ENCODE data around the gene BRSK1. TPM values are rescaled to one million over a fixed set of nuclear protein-coding genes. Genes with fewer than 3 reads are reported as not detected.

BRSK1 gene
- total RNA-seq, 1 donor from 2014 or later: 10.1 TPM

- no peak for DNase-seq (ENCODE audit: extremely low spot score in 2 of 2)
- no peak overlapping the region for H3K4me3 ChIP-seq
- no peaks in the 10 kb centered on the region for H3K36me3 ChIP-seq
- H3K9me3 ChIP-seq: no peaks in the 10 kb centered on the region
- no peak for TF ChIP-seq CTCF (IDR thresholded peaks at IDR 0.05)
- TF ChIP-seq POLR2AphosphoS5 (IDR thresholded peaks at IDR 0.05; ENCODE audit: insufficient read depth in 1 of 2, low read depth in 1 of 2): no peak
- TF ChIP-seq POLR2A (IDR thresholded peaks at IDR 0.05): no peak
- H3K27ac ChIP-seq: no peak overlapping the region
- H3K27me3 ChIP-seq: no peaks in the 10 kb centered on the region
- no peaks in the 10 kb centered on the region for H3K4me1 ChIP-seq
- intact Hi-C loops (cut with DNase I): no loop called here
Observed at GRCh38 chr19:55287361-55288079, 3.7 kb downstream of the BRSK1 start.

- Histone ChIP-seq H3K4me3 (no peak overlapping the region), H3K36me3 (no peaks in the 10 kb centered on the region), H3K4me1 (no peaks in the 10 kb centered on the region), H3K9me3 (no peaks in the 10 kb centered on the region), H3K27ac (no peak overlapping the region), H3K27me3 (no peaks in the 10 kb centered on the region)
- no peak for DNase-seq (ENCODE audit: extremely low spot score in 2 of 2)
- intact Hi-C loops (cut with DNase I): no loop called here
- TF ChIP-seq POLR2A (IDR thresholded peaks at IDR 0.05) (no peak), CTCF (IDR thresholded peaks at IDR 0.05) (no peak), POLR2AphosphoS5 (IDR thresholded peaks at IDR 0.05; ENCODE audit: insufficient read depth in 1 of 2, low read depth in 1 of 2) (no peak)
Observed at GRCh38 chr19:55289117-55289796, 5.5 kb downstream of the BRSK1 start.

- TF ChIP-seq POLR2A (IDR thresholded peaks at IDR 0.05) (no peak), POLR2AphosphoS5 (IDR thresholded peaks at IDR 0.05; ENCODE audit: insufficient read depth in 1 of 2, low read depth in 1 of 2) (no peak), CTCF (IDR thresholded peaks at IDR 0.05) (no peak)
- no peak for DNase-seq (ENCODE audit: extremely low spot score in 2 of 2)
- intact Hi-C loops (cut with DNase I): no loop called here
- H3K36me3 ChIP-seq: no peaks in the 10 kb centered on the region
- H3K4me3 ChIP-seq: no peak overlapping the region
- no peaks in the 10 kb centered on the region for H3K27me3 ChIP-seq
- no peaks in the 10 kb centered on the region for H3K9me3 ChIP-seq
- H3K4me1 ChIP-seq: peaks cover 6% of the 10 kb centered on the region
- H3K27ac ChIP-seq: no peak overlapping the region
Observed at GRCh38 chr19:55297267-55297666, 13.5 kb downstream of the BRSK1 start.

GRCh38 chr19:55299991-55300390 lies 16.2 kb downstream of the BRSK1 start:
- H3K27ac ChIP-seq: no peak overlapping the region
- no peaks in the 10 kb centered on the region for H3K9me3 ChIP-seq
- no peak overlapping the region for H3K4me3 ChIP-seq
- intact Hi-C loops (cut with DNase I): loop anchor here (10.0 kb wide), 2 partner anchors 75 to 205 kb away; partner anchors contain the start of genes IL11 and TMEM190
- DNase-seq (ENCODE audit: extremely low spot score in 2 of 2): no peak
- H3K27me3 ChIP-seq: no peaks in the 10 kb centered on the region
- no peaks in the 10 kb centered on the region for H3K36me3 ChIP-seq
- peaks cover 6% of the 10 kb centered on the region for H3K4me1 ChIP-seq
- no peak for TF ChIP-seq POLR2AphosphoS5 (IDR thresholded peaks at IDR 0.05; ENCODE audit: insufficient read depth in 1 of 2, low read depth in 1 of 2)
- TF ChIP-seq POLR2A (IDR thresholded peaks at IDR 0.05): no peak
- no peak for TF ChIP-seq CTCF (IDR thresholded peaks at IDR 0.05)

All from vagina (tissue), 2 donors.